ENCODE results near the gene HPRT1.

HPRT1 gene

GRCh38 chrX:134460005-134460861 is at the start of gene HPRT1:
Gene HPRT1, plus strand, starts transcription at chrX:134460165. Its CDS starts 147 bp downstream, at chrX:134460312.
- Histone ChIP-seq H3K27ac (ENCODE audit: low read length) (no peak within 1 kb of the TSS), H3K9me3 (ENCODE audit: insufficient read depth, low read depth, low read length) (no peaks in the 10 kb centered on the region), H3K36me3 (ENCODE audit: insufficient read depth, low read depth, low read length) (no peaks in the 10 kb centered on the region), H3K4me3 (ENCODE audit: low read length) (peak within 1 kb of the TSS; percentile 82), H3K27me3 (ENCODE audit: insufficient read depth, low read length) (no peaks in the 10 kb centered on the region), H3K9ac (ENCODE audit: low read depth, low read length) (peak within 1 kb of the TSS; percentile 74), H3K4me1 (ENCODE audit: insufficient read depth, low read length) (no peaks in the 10 kb centered on the region)

DNA sequence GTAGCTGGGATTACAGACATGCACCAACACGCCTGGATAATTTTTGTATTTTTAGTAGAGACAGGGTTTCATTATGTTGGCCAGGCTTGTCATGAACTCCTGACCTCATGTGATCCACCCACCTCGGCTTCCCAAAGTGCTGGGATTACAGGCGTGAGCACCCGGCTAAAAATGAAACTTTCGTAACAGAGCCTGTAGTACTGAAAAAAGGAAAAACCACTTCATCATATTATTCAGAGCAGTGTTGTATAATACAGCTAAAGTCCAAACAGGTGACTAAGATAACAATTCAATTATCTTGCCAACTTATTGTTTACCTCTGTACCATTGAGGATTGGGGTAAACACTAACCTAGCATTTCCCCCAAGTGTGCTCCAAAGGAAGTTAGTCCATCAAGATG is 43.9 kb upstream of the HPRT1 start:
- no peaks in the 10 kb centered on the region for H3K27me3 ChIP-seq (ENCODE audit: insufficient read depth, low read length)
- H3K9me3 ChIP-seq (ENCODE audit: insufficient read depth, low read depth, low read length), result no peaks in the 10 kb centered on the region
- H3K4me1 ChIP-seq (ENCODE audit: insufficient read depth, low read length), result no peaks in the 10 kb centered on the region
- no peak overlapping the region for H3K9ac ChIP-seq (ENCODE audit: low read depth, low read length)
- H3K36me3 ChIP-seq (ENCODE audit: insufficient read depth, low read depth, low read length), result peaks cover 67% of the 10 kb centered on the region
- no peak overlapping the region for H3K27ac ChIP-seq (ENCODE audit: low read length)
- no peak overlapping the region for H3K4me3 ChIP-seq (ENCODE audit: low read length)

DNA sequence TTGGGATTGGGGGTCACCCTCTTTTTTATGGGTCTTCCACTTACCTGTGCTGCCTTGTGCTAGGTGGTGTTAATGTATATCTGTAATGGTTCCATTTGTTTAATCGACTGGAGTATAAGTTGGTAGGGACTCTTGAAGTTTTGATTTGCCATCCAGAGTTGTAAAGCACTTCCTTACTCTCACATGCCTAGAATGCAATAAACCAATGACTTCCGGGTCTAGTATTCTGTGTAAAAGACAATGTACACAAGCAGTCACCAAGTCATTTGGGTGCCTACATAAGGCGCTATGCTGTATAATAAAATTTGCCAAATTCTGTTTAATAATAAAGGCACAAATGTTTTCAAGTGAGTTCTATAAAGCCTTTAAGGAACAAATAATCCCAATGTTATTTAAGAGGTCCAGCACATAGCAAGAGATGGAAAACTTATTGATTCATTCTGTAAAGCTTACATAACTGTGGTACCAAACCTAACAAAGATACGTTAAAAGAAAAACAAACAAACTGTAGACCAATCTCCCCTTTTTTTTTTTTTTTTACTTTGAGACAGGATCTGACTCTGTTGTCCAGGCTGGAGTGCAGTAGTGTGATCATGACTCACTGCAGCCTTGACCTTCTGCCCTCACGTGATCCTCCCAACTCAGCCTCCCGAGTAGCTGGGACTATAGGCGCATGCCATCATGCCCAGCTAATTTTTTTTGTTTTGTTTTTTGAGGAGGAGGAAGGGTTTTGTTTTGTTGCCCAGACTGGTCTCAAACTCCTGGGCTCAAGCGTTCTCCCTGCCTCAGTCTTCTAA is 41.5 kb upstream of the HPRT1 start:
- Histone ChIP-seq H3K27ac (ENCODE audit: low read length) (no peak overlapping the region), H3K4me3 (ENCODE audit: low read length) (no peak overlapping the region), H3K9ac (ENCODE audit: low read depth, low read length) (no peak overlapping the region), H3K27me3 (ENCODE audit: insufficient read depth, low read length) (no peaks in the 10 kb centered on the region), H3K4me1 (ENCODE audit: insufficient read depth, low read length) (no peaks in the 10 kb centered on the region), H3K36me3 (ENCODE audit: insufficient read depth, low read depth, low read length) (peaks cover 64% of the 10 kb centered on the region), H3K9me3 (ENCODE audit: insufficient read depth, low read depth, low read length) (no peaks in the 10 kb centered on the region)

GRCh38 chrX:134419784-134420183 is 40.2 kb upstream of the HPRT1 start:
- Histone ChIP-seq H3K9ac (ENCODE audit: low read depth, low read length) (no peak overlapping the region), H3K36me3 (ENCODE audit: insufficient read depth, low read depth, low read length) (peaks cover 53% of the 10 kb centered on the region), H3K4me1 (ENCODE audit: insufficient read depth, low read length) (no peaks in the 10 kb centered on the region), H3K4me3 (ENCODE audit: low read length) (no peak overlapping the region), H3K27ac (ENCODE audit: low read length) (no peak overlapping the region), H3K27me3 (ENCODE audit: insufficient read depth, low read length) (no peaks in the 10 kb centered on the region), H3K9me3 (ENCODE audit: insufficient read depth, low read depth, low read length) (no peaks in the 10 kb centered on the region)

- no peak overlapping the region for H3K4me3 ChIP-seq (ENCODE audit: low read length)
- no peak overlapping the region for H3K9ac ChIP-seq (ENCODE audit: low read depth, low read length)
- H3K4me1 ChIP-seq (ENCODE audit: insufficient read depth, low read length), result no peaks in the 10 kb centered on the region
- H3K9me3 ChIP-seq (ENCODE audit: insufficient read depth, low read depth, low read length), result no peaks in the 10 kb centered on the region
- H3K27ac ChIP-seq (ENCODE audit: low read length), result no peak overlapping the region
- peaks cover 49% of the 10 kb centered on the region for H3K36me3 ChIP-seq (ENCODE audit: insufficient read depth, low read depth, low read length)
- no peaks in the 10 kb centered on the region for H3K27me3 ChIP-seq (ENCODE audit: insufficient read depth, low read length)
Measured at GRCh38 chrX:134423606-134424005, 36.4 kb upstream of the HPRT1 start.

GRCh38 chrX:134426281-134426680 is 33.7 kb upstream of the HPRT1 start:
- H3K9ac ChIP-seq (ENCODE audit: low read depth, low read length), result no peak overlapping the region
- H3K4me1 ChIP-seq (ENCODE audit: insufficient read depth, low read length), result no peaks in the 10 kb centered on the region
- no peaks in the 10 kb centered on the region for H3K27me3 ChIP-seq (ENCODE audit: insufficient read depth, low read length)
- no peak overlapping the region for H3K4me3 ChIP-seq (ENCODE audit: low read length)
- H3K9me3 ChIP-seq (ENCODE audit: insufficient read depth, low read depth, low read length), result no peaks in the 10 kb centered on the region
- no peak overlapping the region for H3K27ac ChIP-seq (ENCODE audit: low read length)
- peaks cover 50% of the 10 kb centered on the region for H3K36me3 ChIP-seq (ENCODE audit: insufficient read depth, low read depth, low read length)

DNA sequence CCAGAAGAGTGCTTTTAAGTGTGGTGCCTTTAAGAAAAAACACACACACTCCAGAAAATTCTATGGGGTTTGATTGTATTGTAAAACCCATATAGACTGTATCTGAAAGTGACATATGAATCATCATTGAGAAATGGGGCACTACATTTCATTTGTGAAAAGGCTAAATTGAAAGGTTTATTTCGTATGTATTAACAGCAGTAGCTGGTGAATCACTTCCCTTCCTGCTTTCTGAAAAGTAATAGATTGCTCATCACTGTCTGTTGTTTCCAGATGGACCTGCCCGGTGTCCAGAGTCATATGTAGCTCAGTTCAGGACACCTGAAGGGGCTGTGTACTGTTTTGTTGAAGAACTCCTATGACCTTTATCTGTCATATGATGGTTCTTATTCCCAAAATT is 28.1 kb upstream of the HPRT1 start:
- Histone ChIP-seq H3K27ac (ENCODE audit: low read length) (no peak overlapping the region), H3K9me3 (ENCODE audit: insufficient read depth, low read depth, low read length) (no peaks in the 10 kb centered on the region), H3K4me3 (ENCODE audit: low read length) (no peak overlapping the region), H3K36me3 (ENCODE audit: insufficient read depth, low read depth, low read length) (peaks cover 32% of the 10 kb centered on the region), H3K4me1 (ENCODE audit: insufficient read depth, low read length) (no peaks in the 10 kb centered on the region), H3K27me3 (ENCODE audit: insufficient read depth, low read length) (no peaks in the 10 kb centered on the region), H3K9ac (ENCODE audit: low read depth, low read length) (no peak overlapping the region)

GRCh38 chrX:134435894-134436293 is 24.1 kb upstream of the HPRT1 start:
- no peaks in the 10 kb centered on the region for H3K27me3 ChIP-seq (ENCODE audit: insufficient read depth, low read length)
- no peaks in the 10 kb centered on the region for H3K4me1 ChIP-seq (ENCODE audit: insufficient read depth, low read length)
- H3K36me3 ChIP-seq (ENCODE audit: insufficient read depth, low read depth, low read length), result no peaks in the 10 kb centered on the region
- H3K9me3 ChIP-seq (ENCODE audit: insufficient read depth, low read depth, low read length), result no peaks in the 10 kb centered on the region
- H3K4me3 ChIP-seq (ENCODE audit: low read length), result no peak overlapping the region
- no peak overlapping the region for H3K27ac ChIP-seq (ENCODE audit: low read length)
- H3K9ac ChIP-seq (ENCODE audit: low read depth, low read length), result no peak overlapping the region

GRCh38 chrX:134443020-134443419 is 16.9 kb upstream of the HPRT1 start:
- no peak overlapping the region for H3K27ac ChIP-seq (ENCODE audit: low read length)

GRCh38 chrX:134443461-134443860 is 16.5 kb upstream of the HPRT1 start:
- no peak overlapping the region for H3K9ac ChIP-seq (ENCODE audit: low read depth, low read length)
- no peak overlapping the region for H3K27ac ChIP-seq (ENCODE audit: low read length)

More at GRCh38 chrX:134443020-134443419, 16.9 kb upstream of the HPRT1 start:
- H3K9me3 ChIP-seq (ENCODE audit: insufficient read depth, low read depth, low read length), result no peaks in the 10 kb centered on the region
- H3K36me3 ChIP-seq (ENCODE audit: insufficient read depth, low read depth, low read length), result no peaks in the 10 kb centered on the region
- H3K4me3 ChIP-seq (ENCODE audit: low read length), result no peak overlapping the region
- no peak overlapping the region for H3K9ac ChIP-seq (ENCODE audit: low read depth, low read length)
- no peaks in the 10 kb centered on the region for H3K4me1 ChIP-seq (ENCODE audit: insufficient read depth, low read length)
- no peaks in the 10 kb centered on the region for H3K27me3 ChIP-seq (ENCODE audit: insufficient read depth, low read length)

DNA sequence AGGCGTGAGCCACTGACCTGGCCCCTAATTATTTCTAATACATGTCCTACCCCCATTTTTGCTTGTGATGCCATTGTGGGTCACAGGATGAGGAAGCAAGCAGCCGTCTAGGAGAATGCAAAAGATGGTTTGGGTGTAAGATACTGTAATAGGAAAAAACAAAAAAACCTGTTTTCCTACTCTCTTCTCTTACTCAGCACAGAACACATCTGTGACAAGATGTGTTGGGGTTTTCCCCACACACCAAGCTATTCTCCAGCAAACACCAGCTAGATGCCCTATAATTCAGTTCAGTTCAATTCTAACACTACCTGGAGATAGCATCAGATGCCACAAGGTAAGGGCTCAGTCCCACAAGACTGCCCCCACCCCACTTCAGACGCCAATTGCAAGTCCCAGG is 15.3 kb upstream of the HPRT1 start:
- no peak overlapping the region for H3K9ac ChIP-seq (ENCODE audit: low read depth, low read length)
- no peaks in the 10 kb centered on the region for H3K4me1 ChIP-seq (ENCODE audit: insufficient read depth, low read length)
- no peaks in the 10 kb centered on the region for H3K27me3 ChIP-seq (ENCODE audit: insufficient read depth, low read length)
- no peaks in the 10 kb centered on the region for H3K36me3 ChIP-seq (ENCODE audit: insufficient read depth, low read depth, low read length)
- no peak overlapping the region for H3K4me3 ChIP-seq (ENCODE audit: low read length)
- no peak overlapping the region for H3K27ac ChIP-seq (ENCODE audit: low read length)
- H3K9me3 ChIP-seq (ENCODE audit: insufficient read depth, low read depth, low read length), result no peaks in the 10 kb centered on the region

More at GRCh38 chrX:134443461-134443860, 16.5 kb upstream of the HPRT1 start:
- Histone ChIP-seq H3K9me3 (ENCODE audit: insufficient read depth, low read depth, low read length) (no peaks in the 10 kb centered on the region), H3K4me3 (ENCODE audit: low read length) (no peak overlapping the region), H3K36me3 (ENCODE audit: insufficient read depth, low read depth, low read length) (no peaks in the 10 kb centered on the region), H3K27me3 (ENCODE audit: insufficient read depth, low read length) (no peaks in the 10 kb centered on the region), H3K4me1 (ENCODE audit: insufficient read depth, low read length) (no peaks in the 10 kb centered on the region)

GRCh38 chrX:134452596-134452995 is 7.4 kb upstream of the HPRT1 start:
- Histone ChIP-seq H3K36me3 (ENCODE audit: insufficient read depth, low read depth, low read length) (no peaks in the 10 kb centered on the region), H3K9ac (ENCODE audit: low read depth, low read length) (no peak overlapping the region), H3K4me3 (ENCODE audit: low read length) (no peak overlapping the region), H3K27ac (ENCODE audit: low read length) (no peak overlapping the region), H3K4me1 (ENCODE audit: insufficient read depth, low read length) (no peaks in the 10 kb centered on the region), H3K9me3 (ENCODE audit: insufficient read depth, low read depth, low read length) (no peaks in the 10 kb centered on the region), H3K27me3 (ENCODE audit: insufficient read depth, low read length) (no peaks in the 10 kb centered on the region)
